Keratinocyte (primary cell): ENCODE data around the gene LRIG3. TPM values are rescaled to one million over a fixed set of nuclear protein-coding genes. Genes with fewer than 3 reads are reported as not detected.
"Not testable (repeated sequence)": the region's sequence is repeated elsewhere in the genome, so short reads cannot be mapped to it uniquely, and the experiment has no call there.

Experiments
- DNase-seq: peaks from one replicate; pipeline ENCODE4 v3.0.0-alpha.2; 2011; ENCODE audit warnings: low read depth, missing footprints, low spot score
- FAIRE-seq: peaks from 2 replicates; lab custom pipeline; 2011; peaks lifted over from hg19 to GRCh38; lab: Jason Lieb, UNC
- H2AFZ ChIP-seq: 2 replicates; pipeline ENCODE4 v1.6.0; 2012; ENCODE audit warnings: low read length, control low read depth, inconsistent platforms; ENCODE audit not compliant: control insufficient read depth
- H3K27ac ChIP-seq: 2 replicates; pipeline ENCODE4 v1.5.1; 2011; ENCODE audit warnings: low read length; ENCODE audit not compliant: control insufficient read depth, insufficient read depth
- H3K27me3 ChIP-seq: 3 replicates; pipeline ENCODE4 v1.6.0; 2011; ENCODE audit warnings: low read length; ENCODE audit not compliant: control insufficient read depth, insufficient read depth; ENCODE audit errors: extremely low read depth
- H3K36me3 ChIP-seq, 2 experiments: 2 replicates in 1 of 2; 3 replicates in 1 of 2; pipeline ENCODE4 v1.5.1; 2011; ENCODE audit warnings: low read length in 2 of 2, mild to moderate bottlenecking in 1 of 2; ENCODE audit not compliant: control insufficient read depth in 2 of 2, insufficient read depth in 2 of 2; ENCODE audit errors: extremely low read depth in 1 of 2
- H3K4me1 ChIP-seq: 3 replicates; pipeline ENCODE4 v1.5.1; 2011; ENCODE audit warnings: low read length; ENCODE audit not compliant: control insufficient read depth, insufficient read depth; ENCODE audit errors: extremely low read depth
- H3K4me2 ChIP-seq: 3 replicates; pipeline ENCODE4 v1.6.0; 2011; ENCODE audit warnings: low read depth, low read length; ENCODE audit not compliant: control insufficient read depth, insufficient read depth; ENCODE audit errors: extremely low read depth
- H3K4me3 ChIP-seq, 3 experiments: fragments of 200-600 bp in 1 of 3; sonication (generic) in 1 of 3; 2 replicates in 2 of 3; 3 replicates in 1 of 3; pipeline ENCODE4 v1.5.1; 2011 to 2016; ENCODE audit warnings: low read length in 3 of 3, mild to moderate bottlenecking in 3 of 3, control low read depth in 2 of 3, inconsistent platforms in 1 of 3, low read depth in 1 of 3, mixed read lengths in 1 of 3, mixed run types in 1 of 3, moderate library complexity in 1 of 3; ENCODE audit not compliant: control insufficient read depth in 2 of 3, insufficient read depth in 2 of 3; ENCODE audit errors: extremely low read depth in 1 of 3
- H3K79me2 ChIP-seq: 2 replicates; pipeline ENCODE4 v1.6.0; 2012; ENCODE audit warnings: low read length; ENCODE audit not compliant: control insufficient read depth, insufficient read depth
- H3K9ac ChIP-seq: 3 replicates; pipeline ENCODE4 v1.6.0; 2011; ENCODE audit warnings: low read length; ENCODE audit not compliant: control insufficient read depth, insufficient read depth; ENCODE audit errors: extremely low read depth
- H3K9me1 ChIP-seq: 3 replicates; pipeline ENCODE4 v1.6.0; 2011; ENCODE audit warnings: low read length; ENCODE audit not compliant: control insufficient read depth, insufficient read depth; ENCODE audit errors: extremely low read depth
- H3K9me3 ChIP-seq: 2 replicates; pipeline ENCODE4 v1.5.1; 2012; ENCODE audit warnings: low read depth, low read length; ENCODE audit not compliant: control insufficient read depth
- H4K20me1 ChIP-seq: 3 replicates; pipeline ENCODE4 v1.6.0; 2011; ENCODE audit warnings: low read length; ENCODE audit not compliant: control insufficient read depth, insufficient read depth; ENCODE audit errors: extremely low read depth
- EZH2 ChIP-seq: IDR thresholded peaks from one replicate; pipeline ENCODE4 v1.6.1; 2012; ENCODE audit warnings: inconsistent platforms, mild to moderate bottlenecking, low read length, moderate library complexity
- dilution Hi-C: fragments of 300-500 bp; cut with MboI; formaldehyde crosslinking; loops from one replicate; pipeline ENCODE4 v1.7.0; 2020; ENCODE audit warnings: low sequenced_read_pairs; ENCODE audit not compliant: extremely low pct_ligation_motif_present
- polyA plus RNA-seq, 5 experiments: library from polyadenylated mRNA; depleted of rRNA in 3 of 5; stranded (reverse) in 3 of 5; stranded (forward) in 1 of 5; unstranded in 1 of 5; fragments of >200 nt; gene quantifications; 1 replicate in 1 of 5; 2 replicates in 3 of 5; 3 replicates in 1 of 5; pipeline versions ENCODE4 v1.2.1 to v1.2.3, GENCODE V29; 2011 to 2012; ENCODE audit warnings: missing spikeins in 2 of 5, low read depth in 1 of 5, low replicate concordance in 1 of 5
- TF ChIP-seq, protein P1 (sequence below), 3 experiments: IDR thresholded peaks in 1 of 3; conservative IDR thresholded peaks in 1 of 3; optimal IDR thresholded peaks in 1 of 3; 2 replicates in 2 of 3; 3 replicates in 1 of 3; pipeline versions ENCODE3 to v1.5.1; 2011; ENCODE audit warnings: low read length in 3 of 3, mild to moderate bottlenecking in 3 of 3, moderate library complexity in 2 of 3, control low read depth in 1 of 3, inconsistent platforms in 1 of 3; ENCODE audit not compliant: insufficient read depth in 2 of 3; ENCODE audit errors: extremely low read depth in 1 of 3

Gene LRIG3
- polyA plus RNA-seq, 1 donor (not counting 4 experiments of a cell fraction or from before 2014, with no cell fraction given), result 30.9 TPM

DNA sequence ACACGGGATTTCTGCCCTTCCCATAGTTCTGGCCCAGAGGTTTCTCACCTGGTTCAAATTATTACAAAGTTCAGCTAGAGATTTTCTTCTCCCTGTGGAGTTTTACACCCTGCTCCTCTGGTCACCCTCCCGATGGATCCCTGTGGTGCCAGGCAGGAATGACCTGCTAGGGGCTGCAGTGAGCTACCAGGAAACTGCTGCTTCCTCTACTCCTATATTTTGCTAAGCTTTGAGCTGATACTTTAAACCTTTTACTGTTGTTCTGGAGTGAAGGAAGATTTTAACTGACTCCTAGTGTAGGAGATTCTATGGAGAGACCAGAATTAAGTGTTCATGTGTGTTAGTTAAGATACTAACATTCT, 30.4 kb upstream of the LRIG3 start:
- no peaks in the 10 kb centered on the region for H3K79me2 ChIP-seq
- FAIRE-seq, result no peak
- no peak for DNase-seq
- no peaks in the 10 kb centered on the region for H3K9me3 ChIP-seq
- H3K9me1 ChIP-seq, result no peaks in the 10 kb centered on the region
- no peak overlapping the region for H3K4me3 ChIP-seq
- no peaks in the 10 kb centered on the region for H3K4me1 ChIP-seq
- H3K27me3 ChIP-seq, result no peaks in the 10 kb centered on the region
- dilution Hi-C loops, result no loop called here
- no peak for TF ChIP-seq EZH2
- TF ChIP-seq, protein P1, sequence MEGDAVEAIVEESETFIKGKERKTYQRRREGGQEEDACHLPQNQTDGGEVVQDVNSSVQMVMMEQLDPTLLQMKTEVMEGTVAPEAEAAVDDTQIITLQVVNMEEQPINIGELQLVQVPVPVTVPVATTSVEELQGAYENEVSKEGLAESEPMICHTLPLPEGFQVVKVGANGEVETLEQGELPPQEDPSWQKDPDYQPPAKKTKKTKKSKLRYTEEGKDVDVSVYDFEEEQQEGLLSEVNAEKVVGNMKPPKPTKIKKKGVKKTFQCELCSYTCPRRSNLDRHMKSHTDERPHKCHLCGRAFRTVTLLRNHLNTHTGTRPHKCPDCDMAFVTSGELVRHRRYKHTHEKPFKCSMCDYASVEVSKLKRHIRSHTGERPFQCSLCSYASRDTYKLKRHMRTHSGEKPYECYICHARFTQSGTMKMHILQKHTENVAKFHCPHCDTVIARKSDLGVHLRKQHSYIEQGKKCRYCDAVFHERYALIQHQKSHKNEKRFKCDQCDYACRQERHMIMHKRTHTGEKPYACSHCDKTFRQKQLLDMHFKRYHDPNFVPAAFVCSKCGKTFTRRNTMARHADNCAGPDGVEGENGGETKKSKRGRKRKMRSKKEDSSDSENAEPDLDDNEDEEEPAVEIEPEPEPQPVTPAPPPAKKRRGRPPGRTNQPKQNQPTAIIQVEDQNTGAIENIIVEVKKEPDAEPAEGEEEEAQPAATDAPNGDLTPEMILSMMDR (optimal IDR thresholded peaks at IDR 0.05 in 1 of 3, IDR thresholded peaks at IDR 0.05 in 1 of 3, conservative IDR thresholded peaks at IDR 0.05 in 1 of 3; ENCODE audit: extremely low read depth in 1 of 3, insufficient read depth in 2 of 3, low read length in 3 of 3), result no peak
- H3K4me2 ChIP-seq, result no peak overlapping the region
- no peak overlapping the region for H3K27ac ChIP-seq
- no peak overlapping the region for H2AFZ ChIP-seq
- no peak overlapping the region for H3K9ac ChIP-seq
- H3K36me3 ChIP-seq, result no peaks in the 10 kb centered on the region
- H4K20me1 ChIP-seq, result no peaks in the 10 kb centered on the region

DNA sequence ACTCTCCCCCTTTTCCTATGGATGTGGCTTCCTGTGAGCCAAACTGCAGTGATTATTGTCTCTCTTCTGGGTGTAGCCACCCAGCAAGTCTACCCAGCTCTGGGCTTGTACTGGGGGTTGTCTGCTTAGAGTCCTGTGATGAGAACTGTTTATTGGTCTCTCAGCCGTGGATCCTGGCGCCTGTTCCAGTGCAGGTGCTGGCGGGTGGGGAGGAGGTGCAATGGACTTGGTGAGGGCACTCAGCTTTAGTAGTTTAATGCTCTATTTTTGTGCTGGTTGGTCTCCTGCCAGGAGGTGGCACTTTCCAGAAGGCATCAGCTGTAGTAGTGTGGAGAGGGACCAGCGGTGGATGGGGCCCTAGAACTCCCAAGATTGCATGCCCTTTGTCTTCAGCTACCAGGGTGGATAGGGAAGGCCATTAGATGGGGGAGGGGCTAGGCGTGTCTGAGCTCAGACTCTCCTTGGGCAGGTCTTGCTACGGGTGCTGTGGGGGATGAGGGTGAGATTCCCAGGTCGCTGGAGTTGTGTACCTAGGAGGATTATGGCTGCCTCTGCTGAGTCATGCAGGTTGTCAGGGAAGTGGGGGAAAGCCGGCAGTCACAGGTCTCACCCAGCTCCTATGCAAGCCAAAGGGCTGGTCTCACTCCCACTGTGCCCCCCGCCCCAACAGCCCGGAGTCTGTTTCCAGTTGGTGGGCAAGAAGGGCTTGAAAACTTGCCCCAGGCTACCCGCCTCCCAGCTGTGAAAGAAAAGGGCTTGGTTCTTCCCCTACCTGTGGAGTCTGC, 29.8 kb upstream of the LRIG3 start:
- H3K79me2 ChIP-seq, H3K4me1 ChIP-seq, H2AFZ ChIP-seq, dilution Hi-C loops, H4K20me1 ChIP-seq, H3K4me2 ChIP-seq, H3K9me1 ChIP-seq, H3K9ac ChIP-seq, H3K9me3 ChIP-seq, DNase-seq, H3K36me3 ChIP-seq, H3K4me3 ChIP-seq, H3K27me3 ChIP-seq, FAIRE-seq, H3K27ac ChIP-seq: not testable (repeated sequence)

DNA sequence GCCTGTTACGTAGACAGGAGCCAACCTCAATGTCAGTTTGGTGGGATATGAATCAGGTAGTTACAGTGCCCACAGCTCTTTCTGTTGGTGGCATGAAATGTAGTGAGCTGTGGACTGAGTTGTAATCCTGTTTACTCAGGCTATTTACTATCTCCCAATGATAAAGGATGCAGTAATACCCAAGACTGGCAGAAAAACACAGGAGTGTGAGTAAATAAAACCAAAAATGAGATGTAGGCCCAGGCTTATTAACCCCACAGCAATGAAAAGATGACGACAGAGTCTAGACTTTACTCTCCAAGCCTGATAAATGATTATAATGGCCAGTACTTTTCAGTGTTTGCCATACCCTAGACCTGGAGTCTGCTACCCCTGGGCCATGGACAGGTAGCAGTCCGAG, 22.8 kb upstream of the LRIG3 start:
- no peaks in the 10 kb centered on the region for H3K27me3 ChIP-seq
- no peak overlapping the region for H3K27ac ChIP-seq
- H3K9me3 ChIP-seq, result no peaks in the 10 kb centered on the region

More for the DNA sequence above, 22.8 kb upstream of the LRIG3 start:
- no peaks in the 10 kb centered on the region for H3K36me3 ChIP-seq
- DNase-seq, result no peak
- no peak overlapping the region for H3K9ac ChIP-seq
- H3K9me1 ChIP-seq, result no peaks in the 10 kb centered on the region
- TF ChIP-seq, protein P1 (optimal IDR thresholded peaks at IDR 0.05 in 1 of 3, IDR thresholded peaks at IDR 0.05 in 1 of 3, conservative IDR thresholded peaks at IDR 0.05 in 1 of 3; ENCODE audit: extremely low read depth in 1 of 3, insufficient read depth in 2 of 3, low read length in 3 of 3), result no peak
- no peak for TF ChIP-seq EZH2
- no peak for FAIRE-seq
- no peaks in the 10 kb centered on the region for H3K4me1 ChIP-seq
- no peak overlapping the region for H3K4me2 ChIP-seq
- H3K4me3 ChIP-seq, result no peak overlapping the region
- no peak overlapping the region for H2AFZ ChIP-seq
- H3K79me2 ChIP-seq, result no peaks in the 10 kb centered on the region
- dilution Hi-C loops, result no loop called here
- no peaks in the 10 kb centered on the region for H4K20me1 ChIP-seq
